GM10248 (cell line): Measurements from ENCODE around the gene SLC27A3.

Experiments
- CTCF ChIA-PET: fragments of 300-600 bp; sonication (Branson Sonifier 250); formaldehyde crosslinking; extraction: SDS; loops from one replicate; lab custom pipeline; 2021; ENCODE audit warnings: antibody characterized with exemption; lab: Yijun Ruan, JAX
- POLR2A ChIA-PET: fragments of 350-650 bp; sonication (Branson Sonifier 250); formaldehyde crosslinking; extraction: SDS; loops from one replicate; lab custom pipeline; 2020; ENCODE audit warnings: antibody characterized with exemption; lab: Yijun Ruan, JAX
- DNase-seq: peaks from one replicate; pipeline ENCODE4 v3.0.0; 2012; ENCODE audit errors: extremely low spot score
- TF ChIP-seq, protein P1 (sequence below): IDR thresholded peaks from 2 replicates; pipeline ENCODE4 v1.5.1; 2012; ENCODE audit warnings: mild to moderate bottlenecking, low read depth; ENCODE audit errors: extremely low read depth, missing control alignments, control extremely low read depth

The SLC27A3 gene

DNA sequence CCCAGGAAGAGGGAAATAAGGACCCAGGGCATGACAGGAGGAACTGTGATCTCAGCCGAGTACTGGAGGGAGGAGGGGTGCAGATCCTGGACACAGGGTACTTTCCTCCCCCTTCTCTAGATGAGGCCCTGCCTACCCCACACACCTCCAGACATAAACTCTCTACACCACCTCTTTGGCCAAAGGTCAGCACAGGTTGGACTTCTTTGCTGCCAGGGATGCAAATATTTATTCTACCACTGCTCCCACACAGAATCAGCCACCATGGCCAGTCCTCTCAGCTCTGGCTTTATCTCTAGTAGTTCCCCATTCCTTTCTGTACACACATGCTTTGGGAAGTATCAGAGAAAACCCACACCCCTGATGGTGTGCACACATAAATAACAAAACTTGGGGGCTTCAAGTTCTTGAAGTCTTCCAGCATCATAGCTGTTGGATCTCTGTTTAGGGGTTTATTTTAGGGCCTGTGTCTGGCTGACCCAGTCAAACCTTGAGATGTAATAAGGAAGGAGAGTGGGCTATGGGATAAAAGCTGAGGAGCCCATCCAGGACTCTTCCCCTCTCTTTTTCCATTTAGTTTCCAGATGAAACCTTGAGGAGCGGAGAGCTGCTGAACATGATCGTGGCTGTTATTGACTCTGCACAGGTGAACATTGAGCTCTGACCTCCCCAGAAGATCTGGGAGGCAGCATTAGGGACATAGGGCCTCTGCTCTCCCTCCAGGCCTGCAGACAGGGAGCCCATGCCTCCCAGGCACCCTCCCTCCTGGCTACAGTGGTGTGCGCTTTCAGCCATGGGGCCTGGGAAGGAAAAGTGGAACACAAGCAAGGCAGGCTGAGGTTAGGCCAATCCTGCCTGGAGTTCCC lies 6.7 kb upstream of the SLC27A3 start:
- CTCF ChIA-PET, result interaction anchor here (0.7 to 2.0 kb wide), 7 partner anchors 10 to 209 kb away, joined by 3 to 8 read pairs (median 3); partner anchors contain the start of genes JTB and NPR1
- no peak for DNase-seq
- TF ChIP-seq, protein P1, sequence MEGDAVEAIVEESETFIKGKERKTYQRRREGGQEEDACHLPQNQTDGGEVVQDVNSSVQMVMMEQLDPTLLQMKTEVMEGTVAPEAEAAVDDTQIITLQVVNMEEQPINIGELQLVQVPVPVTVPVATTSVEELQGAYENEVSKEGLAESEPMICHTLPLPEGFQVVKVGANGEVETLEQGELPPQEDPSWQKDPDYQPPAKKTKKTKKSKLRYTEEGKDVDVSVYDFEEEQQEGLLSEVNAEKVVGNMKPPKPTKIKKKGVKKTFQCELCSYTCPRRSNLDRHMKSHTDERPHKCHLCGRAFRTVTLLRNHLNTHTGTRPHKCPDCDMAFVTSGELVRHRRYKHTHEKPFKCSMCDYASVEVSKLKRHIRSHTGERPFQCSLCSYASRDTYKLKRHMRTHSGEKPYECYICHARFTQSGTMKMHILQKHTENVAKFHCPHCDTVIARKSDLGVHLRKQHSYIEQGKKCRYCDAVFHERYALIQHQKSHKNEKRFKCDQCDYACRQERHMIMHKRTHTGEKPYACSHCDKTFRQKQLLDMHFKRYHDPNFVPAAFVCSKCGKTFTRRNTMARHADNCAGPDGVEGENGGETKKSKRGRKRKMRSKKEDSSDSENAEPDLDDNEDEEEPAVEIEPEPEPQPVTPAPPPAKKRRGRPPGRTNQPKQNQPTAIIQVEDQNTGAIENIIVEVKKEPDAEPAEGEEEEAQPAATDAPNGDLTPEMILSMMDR, result no peak
- POLR2A ChIA-PET, result interaction anchor here (0.6 kb wide), 1 partner anchor 542 kb away, joined by 4 read pairs; no protein-coding TSS in a partner anchor

DNA sequence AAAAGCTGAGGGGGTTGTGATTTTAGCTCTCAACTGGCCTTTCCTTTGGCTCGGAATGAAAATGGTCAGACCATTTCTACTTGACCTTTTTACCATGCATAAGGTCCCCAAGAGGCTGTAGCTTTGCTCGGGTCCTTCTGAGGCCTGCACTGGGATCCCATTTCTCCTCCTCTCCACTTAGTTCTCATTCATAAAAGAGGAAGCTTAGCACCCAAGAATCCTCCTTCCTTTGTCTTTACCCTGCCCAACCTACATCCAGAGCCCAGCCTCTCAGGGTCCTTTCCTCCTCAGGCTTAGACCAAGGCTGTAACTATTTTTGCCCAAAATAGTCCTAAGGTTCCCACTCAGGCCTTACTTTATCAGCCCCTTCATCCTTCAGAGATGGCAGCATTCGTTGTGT lies 6.0 kb upstream of the SLC27A3 start:
- POLR2A ChIA-PET, result interaction anchor here (0.6 kb wide), 1 partner anchor 541 kb away, joined by 4 read pairs; no protein-coding TSS in a partner anchor
- CTCF ChIA-PET, result interaction anchor here (0.7 to 2.0 kb wide), 7 partner anchors 11 to 208 kb away, joined by 3 to 8 read pairs (median 3); partner anchors contain the start of genes JTB and NPR1
- TF ChIP-seq, protein P1, result no peak
- DNase-seq, result no peak

DNA sequence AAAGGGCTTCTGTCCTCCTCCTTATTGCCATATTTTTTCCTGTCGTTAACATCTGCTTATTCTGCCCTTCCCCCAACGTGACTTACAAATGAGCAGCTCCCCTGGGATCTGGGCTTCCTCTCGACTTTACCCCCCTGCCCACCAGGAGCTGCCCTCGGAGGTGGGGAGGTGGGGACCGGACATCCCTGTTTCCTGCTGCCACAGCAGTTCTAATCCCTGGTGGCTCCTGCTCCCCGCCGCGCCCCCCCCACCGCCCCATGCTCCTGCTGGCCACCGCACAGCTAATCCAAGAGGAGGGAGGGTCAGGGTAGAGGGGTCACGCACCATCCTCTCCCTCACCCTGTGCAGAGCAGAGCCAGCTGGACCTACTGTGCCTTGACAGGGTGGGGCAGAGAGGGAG lies 4.4 kb upstream of the SLC27A3 start:
- no peak for DNase-seq
- ChIA-PET POLR2A (no interaction called here), CTCF (interaction anchor here (0.8 to 2.0 kb wide), 3 partner anchors 10 to 216 kb away, joined by 3 to 6 read pairs (median 5); no protein-coding TSS in a partner anchor)
- TF ChIP-seq, protein P1, result no peak

DNA sequence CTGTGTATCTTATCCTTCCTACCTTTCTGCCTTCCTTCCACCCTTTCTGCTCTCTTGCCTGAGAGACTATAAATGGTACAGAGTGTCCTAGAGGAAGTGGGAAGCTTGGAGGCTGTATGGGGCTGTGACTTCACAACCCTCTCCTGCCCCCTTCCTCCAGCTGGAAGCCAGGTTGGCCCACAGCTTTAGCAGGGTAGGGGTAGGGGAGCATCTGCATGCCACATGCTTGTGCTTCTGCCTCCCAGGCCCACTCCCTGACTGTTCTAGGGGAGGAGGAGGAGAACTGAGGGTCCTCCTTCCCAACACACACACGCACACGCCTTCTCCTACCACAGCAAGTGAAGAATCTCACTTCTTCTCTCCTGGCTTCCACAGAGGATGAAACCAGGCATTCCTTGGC lies 3.9 kb upstream of the SLC27A3 start:
- TF ChIP-seq, protein P1, result no peak

DNA sequence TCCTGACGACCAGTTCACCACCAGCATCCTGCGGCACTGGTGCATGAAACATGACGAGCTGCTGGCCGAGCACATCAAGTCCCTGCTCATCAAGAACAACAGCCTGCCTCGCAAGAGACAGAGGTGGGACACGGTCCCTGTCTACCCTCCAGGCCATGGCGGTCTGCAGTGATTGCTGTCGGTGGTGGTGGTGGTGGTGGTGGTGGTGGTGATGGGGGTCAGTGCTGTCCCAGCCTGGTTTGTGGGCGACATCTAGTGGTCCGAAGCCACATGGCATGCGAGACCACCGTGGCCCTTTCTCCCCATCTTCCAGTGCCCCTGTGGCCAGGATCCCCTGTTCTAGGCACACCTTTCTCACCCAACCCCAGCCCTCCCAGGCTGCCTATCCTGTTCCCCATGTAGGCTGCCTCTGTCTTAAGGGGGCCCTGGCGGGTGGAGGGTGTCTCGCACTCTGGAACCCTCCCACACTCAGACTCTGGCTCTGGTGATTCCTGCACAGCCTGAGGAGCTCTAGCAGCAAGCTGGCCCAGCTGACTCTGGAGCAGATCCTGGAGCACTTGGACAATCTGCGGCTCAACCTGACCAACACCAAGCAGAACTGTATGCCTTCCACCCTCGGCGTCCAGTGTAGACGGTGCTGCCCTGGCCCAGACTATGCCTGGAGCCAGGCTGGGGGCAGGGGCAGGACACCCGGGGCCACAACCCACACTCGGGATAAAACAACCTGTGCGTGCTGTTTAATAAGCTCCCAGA lies 3.2 kb upstream of the SLC27A3 start:
- DNase-seq, result no peak
- ChIA-PET POLR2A (no interaction called here), CTCF (interaction anchor here (0.9 to 2.0 kb wide), 6 partner anchors 8 to 215 kb away, joined by 3 to 6 read pairs (median 3); partner anchors contain the start of gene DENND4B)
- TF ChIP-seq, protein P1, result peak; percentile 17

More for the DNA sequence above, 3.9 kb upstream of the SLC27A3 start:
- CTCF ChIA-PET, result interaction anchor here (0.8 to 2.0 kb wide), 3 partner anchors 9 to 216 kb away, joined by 3 to 6 read pairs (median 5); no protein-coding TSS in a partner anchor
- no peak for DNase-seq
- POLR2A ChIA-PET, result no interaction called here
